HPDE6-E6E7 (cell line): ENCODE measurements around the gene NCAM1.

Experiments
- DNase-seq: peaks from one replicate; pipeline ENCODE4 v3.0.0; 2011; ENCODE audit warnings: missing footprints; ENCODE audit errors: extremely low spot score

NCAM1 gene

GRCh38 chr11:113168354-113169342, 207.4 kb downstream of the NCAM1 start:
- no peak for DNase-seq

GRCh38 chr11:113172382-113172951, 211.2 kb downstream of the NCAM1 start:
- no peak for DNase-seq

GRCh38 chr11:113173126-113173525, 211.9 kb downstream of the NCAM1 start:
- no peak for DNase-seq

- DNase-seq, result no peak
Observed at GRCh38 chr11:113174882-113175281, 213.7 kb downstream of the NCAM1 start.

- no peak for DNase-seq
Observed at GRCh38 chr11:113176599-113177360, 215.6 kb downstream of the NCAM1 start.

GRCh38 chr11:113177671-113178070, 216.5 kb downstream of the NCAM1 start:
- no peak for DNase-seq

- no peak for DNase-seq
Observed at GRCh38 chr11:113178381-113179070, 217.3 kb downstream of the NCAM1 start.

- no peak for DNase-seq
Observed at GRCh38 chr11:113179181-113179704, 218.0 kb downstream of the NCAM1 start.

- DNase-seq, result no peak
Observed at GRCh38 chr11:113181094-113181493, 219.9 kb downstream of the NCAM1 start.

GRCh38 chr11:113182288-113182687, 221.1 kb downstream of the NCAM1 start:
- DNase-seq, result no peak

GRCh38 chr11:113184498-113184897, 223.3 kb downstream of the NCAM1 start:
- peak; percentile 62 for DNase-seq

- no peak for DNase-seq
Observed at GRCh38 chr11:113188371-113188834, 227.2 kb downstream of the NCAM1 start.

GRCh38 chr11:113189909-113190667, 228.9 kb downstream of the NCAM1 start:
- peak; percentile 62 for DNase-seq

GRCh38 chr11:113192121-113192925, 231.1 kb downstream of the NCAM1 start:
- DNase-seq, result no peak

- DNase-seq, result no peak
Observed at GRCh38 chr11:113193016-113193415, 231.8 kb downstream of the NCAM1 start.

GRCh38 chr11:113193946-113194345, 232.7 kb downstream of the NCAM1 start:
- DNase-seq, result no peak

- no peak for DNase-seq
Observed at GRCh38 chr11:113195728-113196127, 234.5 kb downstream of the NCAM1 start.

- no peak for DNase-seq
Observed at GRCh38 chr11:113197446-113197845, 236.2 kb downstream of the NCAM1 start.

GRCh38 chr11:113198972-113199661, 237.9 kb downstream of the NCAM1 start:
- DNase-seq, result no peak
